Upper lobe of left lung (tissue), 4 donors: ENCODE data around the gene DNA2.

Source experiments
- EP300 ChIP-seq, 4 donors: sonication (generic); formaldehyde crosslinking; IDR thresholded peaks; one replicate each; pipeline ENCODE4 v1.5.1; 2017; ENCODE audit warnings: antibody characterized with exemption in 4 of 4, control low read depth in 2 of 4
- POLR2A ChIP-seq, 4 donors: fragments of 450-650 bp; IDR thresholded peaks; one replicate each; pipeline ENCODE4 v1.5.1; 2016 to 2017; ENCODE audit warnings: antibody characterized with exemption in 4 of 4, mild to moderate bottlenecking in 2 of 4
- POLR2AphosphoS5 ChIP-seq, 2 donors: sonication (generic); formaldehyde crosslinking; IDR thresholded peaks; one replicate each; pipeline ENCODE4 v1.5.1; 2017; ENCODE audit warnings: antibody characterized with exemption in 2 of 2
- TF ChIP-seq, protein P1 (sequence below), 6 experiments: fragments of 450-650 bp in 4 of 6; fragments of 200-600 bp in 2 of 6; sonication (generic) in 2 of 6; IDR thresholded peaks; one replicate each; pipeline ENCODE4 v1.5.1; 2016 to 2019; ENCODE audit warnings: antibody characterized with exemption in 6 of 6

DNA sequence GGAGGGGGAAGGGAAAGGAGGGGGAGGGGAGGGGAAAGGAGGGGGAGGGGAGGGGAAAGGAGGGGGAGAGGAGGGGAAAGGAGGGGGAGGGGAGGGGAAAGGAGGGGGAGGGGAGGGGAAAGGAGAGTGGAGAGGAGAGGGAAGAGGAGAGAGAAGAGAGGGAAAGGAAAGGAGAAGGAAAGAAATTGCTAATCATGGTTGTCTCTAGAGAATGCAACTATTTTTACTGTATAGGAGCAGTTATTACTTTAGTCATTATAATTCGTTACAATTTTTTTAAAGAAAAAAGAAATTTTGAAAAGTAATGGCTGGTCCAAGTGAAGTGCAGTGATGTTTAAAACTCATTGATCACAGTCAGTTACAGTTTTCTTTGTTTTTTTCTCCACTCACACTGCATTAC is 31.1 kb upstream of the DNA2 start:
- TF ChIP-seq, protein P1, sequence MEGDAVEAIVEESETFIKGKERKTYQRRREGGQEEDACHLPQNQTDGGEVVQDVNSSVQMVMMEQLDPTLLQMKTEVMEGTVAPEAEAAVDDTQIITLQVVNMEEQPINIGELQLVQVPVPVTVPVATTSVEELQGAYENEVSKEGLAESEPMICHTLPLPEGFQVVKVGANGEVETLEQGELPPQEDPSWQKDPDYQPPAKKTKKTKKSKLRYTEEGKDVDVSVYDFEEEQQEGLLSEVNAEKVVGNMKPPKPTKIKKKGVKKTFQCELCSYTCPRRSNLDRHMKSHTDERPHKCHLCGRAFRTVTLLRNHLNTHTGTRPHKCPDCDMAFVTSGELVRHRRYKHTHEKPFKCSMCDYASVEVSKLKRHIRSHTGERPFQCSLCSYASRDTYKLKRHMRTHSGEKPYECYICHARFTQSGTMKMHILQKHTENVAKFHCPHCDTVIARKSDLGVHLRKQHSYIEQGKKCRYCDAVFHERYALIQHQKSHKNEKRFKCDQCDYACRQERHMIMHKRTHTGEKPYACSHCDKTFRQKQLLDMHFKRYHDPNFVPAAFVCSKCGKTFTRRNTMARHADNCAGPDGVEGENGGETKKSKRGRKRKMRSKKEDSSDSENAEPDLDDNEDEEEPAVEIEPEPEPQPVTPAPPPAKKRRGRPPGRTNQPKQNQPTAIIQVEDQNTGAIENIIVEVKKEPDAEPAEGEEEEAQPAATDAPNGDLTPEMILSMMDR (IDR thresholded peaks at IDR 0.05): no peak
- TF ChIP-seq POLR2AphosphoS5 (IDR thresholded peaks at IDR 0.05): no peak
- no peak for TF ChIP-seq POLR2A (IDR thresholded peaks at IDR 0.05)
- no peak for TF ChIP-seq EP300 (IDR thresholded peaks at IDR 0.05)
